ENCODE data around the gene ZBP1. TPM values are rescaled to one million over a fixed set of nuclear protein-coding genes. Genes with fewer than 3 reads are reported as not detected.

Gene ZBP1
- total RNA-seq, 1 donor from 2014 or later, result not detected

DNA sequence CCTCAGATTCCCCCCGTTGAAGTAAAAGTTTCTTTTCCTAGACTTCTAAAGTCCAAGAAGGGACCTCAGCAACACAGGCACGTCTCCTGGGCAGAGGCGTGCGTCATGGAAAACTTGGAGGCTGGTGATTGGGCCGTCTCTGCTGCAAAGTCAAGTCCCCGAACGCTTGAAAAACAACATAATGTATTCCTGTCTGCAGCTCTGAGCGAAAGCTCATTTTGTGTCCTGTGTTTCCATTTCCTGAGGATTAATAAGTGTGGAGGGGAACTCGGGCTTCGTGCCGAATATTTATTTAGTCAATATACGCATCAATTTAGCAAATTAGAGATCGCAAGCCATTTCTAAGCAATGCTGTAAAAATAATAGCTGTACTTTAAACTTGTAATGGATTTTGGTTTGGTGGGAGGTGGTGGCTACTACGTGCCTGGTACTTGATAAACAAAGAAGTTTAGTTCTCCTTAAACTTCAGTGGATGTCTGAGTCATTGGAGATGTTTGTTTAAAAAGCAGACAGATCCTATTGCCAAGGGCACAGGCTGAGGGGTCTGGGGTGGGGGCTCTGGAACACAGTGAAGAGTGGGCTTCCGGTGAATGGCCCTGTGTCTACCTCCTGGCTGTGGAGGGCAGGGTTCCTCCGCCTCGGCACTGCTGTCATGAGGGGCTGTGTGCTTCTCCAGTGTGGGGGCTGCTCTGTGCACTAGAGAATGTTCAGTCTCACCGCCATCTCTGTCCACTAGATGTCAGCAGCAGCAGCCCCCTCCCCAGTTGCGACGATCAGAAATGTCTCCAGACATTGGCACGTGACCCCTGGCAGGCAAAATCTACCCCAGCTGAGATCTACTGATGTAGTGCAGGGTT lies 37.6 kb downstream of the ZBP1 start:
- intact Hi-C loops (cut with micrococcal nuclease), result no loop called here
- H3K9me3 ChIP-seq (replicated peaks), result peaks cover 5% of the 10 kb centered on the region
- H3K36me3 ChIP-seq, result no peaks in the 10 kb centered on the region
- peaks cover 99% of the 10 kb centered on the region for H3K27me3 ChIP-seq (ENCODE audit: low read depth)
- H3K27ac ChIP-seq (replicated peaks), result peak overlapping the region; percentile 62
- no peak for DNase-seq
- H3K4me1 ChIP-seq, result no peaks in the 10 kb centered on the region
- H3K4me3 ChIP-seq, result no peak overlapping the region
- TF ChIP-seq, protein P1, sequence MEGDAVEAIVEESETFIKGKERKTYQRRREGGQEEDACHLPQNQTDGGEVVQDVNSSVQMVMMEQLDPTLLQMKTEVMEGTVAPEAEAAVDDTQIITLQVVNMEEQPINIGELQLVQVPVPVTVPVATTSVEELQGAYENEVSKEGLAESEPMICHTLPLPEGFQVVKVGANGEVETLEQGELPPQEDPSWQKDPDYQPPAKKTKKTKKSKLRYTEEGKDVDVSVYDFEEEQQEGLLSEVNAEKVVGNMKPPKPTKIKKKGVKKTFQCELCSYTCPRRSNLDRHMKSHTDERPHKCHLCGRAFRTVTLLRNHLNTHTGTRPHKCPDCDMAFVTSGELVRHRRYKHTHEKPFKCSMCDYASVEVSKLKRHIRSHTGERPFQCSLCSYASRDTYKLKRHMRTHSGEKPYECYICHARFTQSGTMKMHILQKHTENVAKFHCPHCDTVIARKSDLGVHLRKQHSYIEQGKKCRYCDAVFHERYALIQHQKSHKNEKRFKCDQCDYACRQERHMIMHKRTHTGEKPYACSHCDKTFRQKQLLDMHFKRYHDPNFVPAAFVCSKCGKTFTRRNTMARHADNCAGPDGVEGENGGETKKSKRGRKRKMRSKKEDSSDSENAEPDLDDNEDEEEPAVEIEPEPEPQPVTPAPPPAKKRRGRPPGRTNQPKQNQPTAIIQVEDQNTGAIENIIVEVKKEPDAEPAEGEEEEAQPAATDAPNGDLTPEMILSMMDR (IDR thresholded peaks at IDR 0.05; ENCODE audit: borderline replicate concordance), result peak; percentile 33

DNA sequence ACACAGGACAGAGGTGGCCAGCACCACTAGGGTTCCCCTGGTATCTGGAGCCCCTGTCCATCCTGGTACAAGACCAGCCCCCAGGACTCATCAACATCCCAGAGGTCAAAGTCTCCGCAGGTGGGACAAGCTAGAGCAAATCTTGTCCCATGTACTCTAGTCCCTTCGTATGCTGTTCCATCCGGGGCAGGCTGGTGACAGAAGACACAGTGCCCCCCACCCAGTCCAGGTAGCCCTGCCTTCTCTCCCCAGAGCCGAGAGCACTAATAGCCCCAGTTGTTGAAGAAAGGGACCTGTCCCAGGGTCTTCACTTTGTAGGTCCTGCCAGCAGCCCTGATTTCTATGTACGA lies 38.2 kb downstream of the ZBP1 start:
- H3K36me3 ChIP-seq, result no peaks in the 10 kb centered on the region
- H3K4me3 ChIP-seq, result no peak overlapping the region
- H3K4me1 ChIP-seq, result no peaks in the 10 kb centered on the region
- H3K27me3 ChIP-seq (ENCODE audit: low read depth), result peaks cover 99% of the 10 kb centered on the region
- no peak for DNase-seq
- no peaks in the 10 kb centered on the region for H3K9me3 ChIP-seq (replicated peaks)
- peak overlapping the region; percentile 54 for H3K27ac ChIP-seq (replicated peaks)
- intact Hi-C loops (cut with micrococcal nuclease), result no loop called here
- TF ChIP-seq, protein P1 (IDR thresholded peaks at IDR 0.05; ENCODE audit: borderline replicate concordance), result no peak

DNA sequence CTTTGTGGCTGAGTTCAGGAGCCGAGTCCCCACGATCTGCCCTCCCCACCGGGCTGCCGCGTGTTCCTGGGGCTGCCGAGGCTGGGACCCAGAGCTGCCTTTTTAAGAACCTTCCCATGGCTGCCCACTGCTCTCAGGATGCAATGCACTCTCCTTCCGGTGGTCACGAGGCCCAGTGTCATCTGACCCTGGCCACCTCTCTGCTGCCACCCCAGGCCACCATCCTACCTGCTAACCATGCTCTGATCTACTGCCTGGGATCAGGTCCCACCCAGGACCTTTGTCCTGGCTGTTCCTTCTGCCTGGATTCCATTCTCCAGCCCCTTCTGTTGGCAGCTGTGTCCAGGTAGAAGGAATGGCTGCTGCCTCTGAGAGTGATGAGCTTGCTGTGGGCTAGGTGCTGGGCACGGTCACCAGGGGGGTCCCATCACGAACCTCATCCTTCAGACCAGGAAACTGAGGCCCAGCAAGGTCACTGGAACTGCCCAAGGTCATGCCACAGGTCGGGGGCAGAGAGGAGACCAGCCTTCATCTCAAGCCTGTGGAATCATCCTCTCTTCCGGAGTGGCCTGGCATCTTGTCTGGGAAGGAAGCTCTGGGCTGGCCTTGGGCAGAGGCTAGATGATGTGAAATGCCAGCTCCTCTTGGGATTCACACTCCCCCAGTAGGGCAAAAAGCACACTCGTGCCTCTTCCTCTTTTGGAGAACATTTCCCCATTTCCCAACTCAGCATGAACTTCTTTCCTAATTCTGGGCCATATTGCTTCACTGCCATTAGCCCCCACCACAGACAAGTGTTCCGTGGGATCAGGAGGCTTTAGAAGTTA lies 38.8 kb downstream of the ZBP1 start:
- intact Hi-C loops (cut with micrococcal nuclease), result no loop called here
- H3K27me3 ChIP-seq (ENCODE audit: low read depth), result peaks cover 99% of the 10 kb centered on the region
- H3K27ac ChIP-seq (replicated peaks), result peak overlapping the region; percentile 54
- no peak for DNase-seq
- no peak overlapping the region for H3K4me3 ChIP-seq
- H3K9me3 ChIP-seq (replicated peaks), result no peaks in the 10 kb centered on the region
- TF ChIP-seq, protein P1 (IDR thresholded peaks at IDR 0.05; ENCODE audit: borderline replicate concordance), result no peak
- H3K36me3 ChIP-seq, result no peaks in the 10 kb centered on the region
- no peaks in the 10 kb centered on the region for H3K4me1 ChIP-seq

DNA sequence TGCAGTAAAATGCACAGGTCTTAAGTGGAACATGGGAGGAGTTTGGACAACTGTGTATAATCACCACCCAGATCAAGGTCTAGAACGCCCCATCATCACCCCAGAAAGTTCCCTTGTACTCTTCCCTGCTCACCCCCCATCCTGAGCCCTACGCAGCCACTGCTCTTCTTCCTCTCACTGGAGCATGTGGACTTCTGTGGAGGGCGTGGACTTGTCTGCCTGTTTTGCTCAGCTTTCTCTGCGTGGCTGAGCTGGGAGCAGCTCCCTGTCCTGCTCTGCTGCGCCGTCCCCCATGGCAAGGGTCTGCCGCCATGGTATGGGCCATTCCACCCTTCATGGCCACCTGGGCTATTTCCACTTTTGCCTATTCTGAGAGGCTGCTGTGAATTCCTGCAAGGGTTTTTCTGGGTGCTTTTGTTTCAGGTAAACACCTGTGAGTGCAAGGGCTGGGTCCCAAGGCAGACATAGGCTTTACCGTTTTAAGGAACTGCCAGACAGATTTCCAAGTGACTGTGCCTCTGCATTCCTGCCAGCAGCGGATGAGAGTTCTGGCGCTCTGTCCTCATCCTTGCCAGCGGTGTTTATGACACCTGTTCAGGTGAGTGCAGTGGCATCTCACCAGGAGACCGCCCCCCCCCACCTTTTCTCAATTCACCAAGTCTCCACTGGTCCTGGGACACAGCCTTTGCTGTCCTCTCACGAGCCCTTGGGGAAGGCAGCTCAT lies 39.6 kb downstream of the ZBP1 start:
- Histone ChIP-seq H3K36me3 (no peaks in the 10 kb centered on the region), H3K27ac (replicated peaks) (no peak overlapping the region), H3K4me1 (no peaks in the 10 kb centered on the region), H3K9me3 (replicated peaks) (no peaks in the 10 kb centered on the region), H3K4me3 (no peak overlapping the region), H3K27me3 (ENCODE audit: low read depth) (peaks cover 99% of the 10 kb centered on the region)
- intact Hi-C loops (cut with micrococcal nuclease), result no loop called here
- DNase-seq, result no peak
- TF ChIP-seq, protein P1 (IDR thresholded peaks at IDR 0.05; ENCODE audit: borderline replicate concordance), result no peak

DNA sequence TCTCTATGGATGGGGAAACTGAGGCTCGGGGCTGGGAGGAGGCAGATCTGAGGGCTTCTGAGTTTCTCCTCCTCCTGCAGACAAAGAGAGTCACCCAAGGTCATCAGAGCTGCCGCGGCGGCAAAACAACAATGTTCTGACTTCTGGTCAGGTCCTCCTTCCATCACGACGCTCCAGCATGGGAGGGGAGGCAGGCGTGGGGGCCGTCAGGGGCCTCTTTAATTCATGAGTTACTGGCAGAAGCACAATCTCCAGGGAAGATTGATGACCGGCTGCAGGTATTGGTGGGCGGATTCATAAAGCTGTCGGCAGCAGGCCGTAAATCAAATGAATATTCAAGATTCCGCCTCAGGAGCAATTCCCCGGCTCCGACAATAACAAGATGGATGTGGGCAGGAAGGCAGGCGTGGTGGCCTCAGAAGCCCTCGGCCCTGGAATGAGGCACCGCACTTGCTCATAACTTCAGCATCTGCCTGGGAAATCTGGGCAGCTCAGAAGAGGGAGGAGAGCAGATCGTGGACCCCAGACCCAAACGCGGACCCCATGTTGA lies 40.3 kb downstream of the ZBP1 start:
- Histone ChIP-seq H3K9me3 (replicated peaks) (no peaks in the 10 kb centered on the region), H3K27me3 (ENCODE audit: low read depth) (peaks cover 99% of the 10 kb centered on the region), H3K36me3 (no peaks in the 10 kb centered on the region), H3K4me1 (no peaks in the 10 kb centered on the region), H3K4me3 (no peak overlapping the region), H3K27ac (replicated peaks) (no peak overlapping the region)
- intact Hi-C loops (cut with micrococcal nuclease), result no loop called here
- DNase-seq, result no peak
- TF ChIP-seq, protein P1 (IDR thresholded peaks at IDR 0.05; ENCODE audit: borderline replicate concordance), result no peak
